Medulla oblongata (tissue), 1 donor: Measurements from ENCODE around the gene TTC33.
"Not testable (repeated sequence)": the region's sequence is repeated elsewhere in the genome, so short reads cannot be mapped to it uniquely, and the experiment has no call there.

ENCODE experiments used
- DNase-seq: peaks from one replicate; pipeline ENCODE4 v3.0.0-alpha.2; 2015; ENCODE audit errors: extremely low spot score

The TTC33 gene

DNA sequence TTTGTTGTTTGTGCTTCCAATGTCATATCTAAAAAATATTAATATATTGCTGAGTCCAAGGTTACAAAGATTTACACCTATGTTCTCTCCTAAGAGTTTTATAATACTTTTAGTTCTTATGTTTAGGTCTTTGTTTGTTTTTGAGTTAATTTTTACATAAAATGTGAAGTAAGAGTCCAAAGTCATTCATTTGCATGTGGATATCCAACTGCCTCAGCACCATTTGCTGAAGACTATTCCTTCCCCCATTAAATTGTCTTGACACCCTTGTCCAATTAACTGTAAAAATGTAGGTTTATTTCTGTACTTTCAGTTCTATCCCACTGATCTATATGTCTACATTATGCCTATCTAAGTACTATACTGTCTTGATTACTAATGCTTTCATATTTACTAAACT is 35.7 kb downstream of the TTC33 start:
- DNase-seq = no peak

DNA sequence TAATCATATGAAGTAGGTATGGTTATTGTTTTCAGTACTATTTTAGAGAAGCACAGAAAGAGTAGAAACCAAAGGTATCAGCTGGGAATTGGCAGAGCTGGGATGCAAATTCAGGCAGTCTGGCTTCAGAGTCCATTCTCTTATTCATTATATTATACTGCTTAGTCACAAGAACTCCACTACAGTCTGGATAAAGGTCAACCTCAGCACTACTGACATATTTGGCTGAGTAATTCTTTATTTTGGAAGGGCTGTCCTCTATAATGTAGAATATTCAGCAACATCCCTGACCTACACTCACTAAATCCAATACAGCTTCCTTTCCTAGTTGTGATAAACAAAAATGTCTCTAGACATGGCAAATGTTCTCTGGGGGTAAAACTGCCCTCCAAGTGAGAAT is 38.5 kb downstream of the TTC33 start:
- DNase-seq = no peak

DNA sequence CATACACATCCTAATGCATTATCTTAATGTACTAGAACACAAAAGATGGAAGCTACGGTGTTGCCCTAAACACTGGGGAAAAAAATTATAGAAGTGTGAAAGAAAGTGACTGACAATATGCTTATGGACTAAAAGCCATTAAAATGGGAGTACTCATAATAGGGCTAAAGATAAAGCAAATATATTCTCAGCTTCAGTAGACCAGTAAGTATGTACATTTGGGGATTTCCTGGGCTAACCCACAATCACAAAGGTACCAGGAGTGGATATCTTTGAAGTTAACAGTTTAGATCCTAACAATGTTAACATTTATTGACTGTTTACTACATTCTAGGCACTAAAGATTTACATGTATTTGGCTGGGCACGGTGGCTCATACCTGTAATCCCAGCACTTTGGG is 39.2 kb downstream of the TTC33 start:
- DNase-seq = no peak

DNA sequence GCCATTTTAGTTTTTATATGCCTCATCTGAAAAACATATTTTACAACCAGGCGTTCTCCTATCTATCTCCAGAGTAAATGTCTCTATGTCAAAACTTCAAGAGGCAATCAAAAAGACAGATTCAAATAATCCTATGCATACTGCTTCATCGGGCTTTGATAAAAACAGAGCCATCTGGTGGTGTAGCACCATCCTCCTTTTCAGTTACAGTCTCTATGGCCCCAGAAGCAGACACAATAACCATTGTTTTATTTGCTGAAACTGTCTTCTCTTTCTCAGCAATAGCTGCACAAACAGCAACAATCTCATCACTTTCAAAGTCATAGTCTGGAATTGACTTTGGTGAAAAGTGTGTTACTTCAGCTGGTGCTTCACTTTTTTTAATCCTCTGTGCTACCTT is 39.8 kb downstream of the TTC33 start:
- DNase-seq = peak; percentile 79

DNA sequence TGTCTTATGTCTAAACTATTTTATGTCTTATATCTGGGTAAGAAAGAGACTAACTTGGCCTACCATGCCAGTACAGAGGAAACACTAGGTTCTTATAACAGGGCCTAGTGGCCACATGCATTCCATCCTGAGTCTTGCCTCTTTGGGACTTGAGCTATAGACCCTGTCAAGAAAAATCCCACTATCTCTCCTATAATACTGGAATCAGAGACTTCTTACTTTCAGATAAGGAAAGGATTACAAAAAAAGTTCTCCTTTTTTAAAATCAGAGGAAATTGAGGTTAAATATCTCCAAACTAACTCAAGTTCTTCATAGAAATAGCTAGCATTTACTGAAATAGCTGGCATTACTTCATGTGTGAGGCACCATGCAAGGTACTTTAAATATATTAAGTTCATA is 41.8 kb downstream of the TTC33 start:
- DNase-seq = no peak

DNA sequence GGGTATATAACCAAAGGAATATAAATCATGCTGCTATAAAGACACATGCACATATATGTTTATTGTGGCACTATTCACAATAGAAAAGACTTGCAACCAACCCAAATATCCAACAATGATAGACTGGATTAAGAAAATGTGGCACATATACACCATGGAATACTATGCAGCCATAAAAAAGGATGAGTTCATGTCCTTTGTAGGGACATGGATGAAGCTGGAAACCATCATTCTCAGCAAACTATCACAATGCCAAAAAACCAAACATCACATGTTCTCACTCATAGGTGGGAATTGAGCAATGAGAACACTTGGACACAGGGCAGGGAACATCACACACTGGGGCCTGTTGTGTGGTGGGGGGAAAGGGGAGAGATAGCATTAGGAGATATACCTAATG is 45.2 kb downstream of the TTC33 start:
- not testable (repeated sequence) for DNase-seq

DNA sequence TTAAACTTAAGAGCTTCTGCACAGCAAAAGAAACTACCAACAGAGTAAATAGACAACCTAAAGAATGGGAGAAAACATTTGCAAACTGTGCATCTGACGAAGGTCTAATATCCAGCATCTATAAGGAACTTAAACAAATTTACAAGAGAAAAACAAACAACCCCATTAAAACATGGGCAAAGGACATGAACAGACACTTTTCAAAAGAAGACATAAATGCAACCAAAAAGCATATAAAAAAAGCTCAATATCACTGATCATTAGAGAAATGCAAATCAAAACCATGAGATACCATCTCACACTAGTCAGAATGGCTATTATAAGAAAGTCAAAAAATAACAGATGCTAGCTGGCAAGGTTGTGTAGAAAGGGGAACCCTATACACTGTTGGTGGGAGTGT is 50.3 kb downstream of the TTC33 start:
- not testable (repeated sequence) for DNase-seq

DNA sequence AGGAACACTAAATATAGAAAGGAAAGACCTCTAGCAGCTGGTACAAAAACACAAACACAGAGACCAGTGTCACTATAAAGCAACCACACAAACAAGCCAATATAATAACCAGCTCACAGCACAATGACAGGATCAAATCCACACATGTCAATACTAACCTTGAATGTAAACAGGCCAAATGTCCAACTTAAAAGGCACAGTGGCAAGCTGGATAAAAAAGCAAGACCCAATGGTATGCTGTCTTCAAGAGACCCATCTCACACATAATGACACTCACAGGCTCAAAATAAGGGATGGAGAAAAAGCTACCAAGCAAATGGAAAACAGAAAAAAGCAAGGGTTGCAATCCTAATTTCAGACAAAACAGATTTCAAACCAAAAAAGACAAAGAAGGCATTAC is 53.7 kb downstream of the TTC33 start:
- not testable (repeated sequence) for DNase-seq

DNA sequence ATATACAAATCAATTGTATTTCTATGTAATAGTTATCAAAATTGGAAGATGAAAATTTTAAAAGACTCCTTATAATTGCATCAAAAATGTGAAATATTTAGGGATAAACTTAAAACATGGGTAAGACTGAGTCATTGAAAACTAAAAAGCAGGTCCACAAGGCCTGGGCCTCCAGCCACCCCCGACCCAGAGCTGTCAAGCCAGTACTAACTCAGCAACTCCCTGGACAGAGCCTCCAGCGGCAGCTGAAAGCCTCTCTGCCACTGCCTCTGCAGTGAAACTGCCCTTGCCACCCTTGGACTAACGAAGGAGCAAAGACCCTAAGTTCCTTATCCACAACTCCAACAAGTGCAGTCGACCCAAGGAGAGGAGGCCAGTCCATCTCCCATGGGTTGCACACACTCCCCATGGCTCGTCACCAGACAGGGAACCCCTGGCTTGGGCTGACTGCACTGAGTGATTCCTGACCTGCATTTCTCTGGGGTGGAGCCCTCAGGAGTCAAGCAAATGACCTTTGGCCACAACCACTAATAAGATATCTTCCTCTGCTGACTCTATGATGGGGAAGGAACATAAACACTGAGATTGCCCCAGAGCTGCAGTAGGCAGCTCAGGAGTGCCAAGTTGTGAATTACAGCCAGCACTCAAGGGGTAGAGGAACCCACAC is 55.5 kb downstream of the TTC33 start:
- no peak for DNase-seq

DNA sequence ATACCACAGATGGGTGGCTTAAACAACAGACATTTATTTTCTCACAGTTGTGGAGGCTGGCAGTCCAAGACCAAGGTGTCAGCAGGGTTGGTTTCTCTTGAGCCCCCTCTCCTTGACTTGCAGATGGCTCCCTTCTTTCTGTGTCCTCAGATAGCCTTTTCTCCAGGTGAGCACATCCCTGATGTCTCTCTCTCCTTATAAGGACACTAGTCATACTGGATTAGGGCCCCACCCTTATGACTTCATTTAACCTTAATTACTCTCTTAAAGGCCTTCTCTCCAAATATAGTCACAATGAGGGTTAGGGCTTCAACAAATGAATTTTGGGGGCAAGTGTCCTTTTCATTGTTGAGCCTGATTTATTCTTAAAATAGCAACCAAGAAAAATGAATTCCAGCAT is 61.3 kb downstream of the TTC33 start:
- DNase-seq = no peak

DNA sequence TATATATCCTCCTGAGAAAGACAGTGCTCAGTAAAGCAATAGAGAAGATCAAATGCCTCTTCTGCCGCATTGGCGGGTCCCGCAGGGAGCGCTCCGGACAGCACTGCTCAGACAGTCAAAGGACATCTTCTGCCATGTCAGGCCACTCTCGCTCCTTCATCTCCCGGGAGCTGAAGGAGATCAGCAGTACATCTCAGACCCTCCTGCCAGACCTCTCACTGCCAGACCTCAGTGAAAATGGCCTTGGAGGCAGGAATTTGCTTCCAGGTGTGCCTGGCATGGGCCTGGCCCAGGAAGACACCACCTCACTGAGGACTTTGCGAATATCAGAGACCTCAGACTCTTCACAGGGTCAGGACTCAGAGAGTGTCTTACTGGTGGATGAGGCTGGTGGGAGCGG is 63.9 kb downstream of the TTC33 start:
- no peak for DNase-seq

DNA sequence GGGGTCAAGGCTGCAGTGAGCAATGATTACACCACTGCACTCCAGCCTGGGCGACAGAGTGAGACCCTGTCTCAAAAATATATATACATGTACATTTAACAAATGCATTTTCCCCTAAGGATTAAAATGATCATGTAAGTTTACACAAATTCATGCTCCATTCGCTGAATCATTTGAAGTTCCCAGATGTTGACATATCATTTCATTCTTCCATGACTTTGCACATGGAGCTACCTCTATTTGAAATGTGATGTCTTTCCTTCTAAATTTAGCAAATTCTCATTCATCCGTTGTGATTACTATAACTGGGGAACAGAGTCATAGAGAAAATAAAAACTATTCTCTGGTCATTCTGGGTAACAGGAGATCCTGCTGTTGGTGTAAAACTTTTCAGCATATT is 65.5 kb downstream of the TTC33 start:
- DNase-seq = no peak

DNA sequence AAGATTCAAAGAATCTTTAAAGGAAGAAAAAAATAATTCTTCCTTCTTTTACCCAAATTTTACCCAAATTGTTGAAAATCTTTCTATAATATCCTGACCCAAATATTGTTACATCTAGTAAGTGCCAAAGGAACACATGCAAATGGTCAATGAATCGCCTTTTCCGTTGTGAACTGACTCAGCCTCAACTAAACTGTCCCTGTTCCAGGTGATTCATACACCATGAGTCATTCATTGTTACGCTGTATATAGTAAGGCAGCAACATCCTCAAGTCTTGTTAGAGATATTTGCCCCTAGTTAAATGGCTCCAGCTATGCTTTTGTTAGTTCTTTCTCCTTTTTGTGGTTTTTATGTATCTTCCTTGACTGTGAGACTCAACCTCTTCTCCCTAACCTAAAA is 66.3 kb downstream of the TTC33 start:
- DNase-seq = no peak

DNA sequence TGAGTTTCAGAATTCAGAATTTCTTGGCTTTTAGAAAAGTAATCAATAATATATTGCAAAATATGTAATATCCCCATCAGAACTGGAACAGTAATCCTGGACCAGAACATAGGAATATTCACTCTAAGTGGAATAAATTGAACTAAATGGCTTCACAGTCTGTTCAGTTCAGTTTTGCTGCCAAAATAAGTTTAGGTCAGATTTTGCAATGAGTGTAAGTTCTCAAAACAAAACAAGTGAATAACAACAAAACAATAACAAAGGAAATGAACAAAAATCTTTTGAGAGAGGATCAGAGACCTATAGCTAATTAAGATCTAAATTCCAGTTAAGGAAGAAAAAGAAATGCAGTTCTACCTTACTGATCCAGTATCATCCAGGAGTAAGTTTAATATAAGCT is 66.8 kb downstream of the TTC33 start:
- no peak for DNase-seq

DNA sequence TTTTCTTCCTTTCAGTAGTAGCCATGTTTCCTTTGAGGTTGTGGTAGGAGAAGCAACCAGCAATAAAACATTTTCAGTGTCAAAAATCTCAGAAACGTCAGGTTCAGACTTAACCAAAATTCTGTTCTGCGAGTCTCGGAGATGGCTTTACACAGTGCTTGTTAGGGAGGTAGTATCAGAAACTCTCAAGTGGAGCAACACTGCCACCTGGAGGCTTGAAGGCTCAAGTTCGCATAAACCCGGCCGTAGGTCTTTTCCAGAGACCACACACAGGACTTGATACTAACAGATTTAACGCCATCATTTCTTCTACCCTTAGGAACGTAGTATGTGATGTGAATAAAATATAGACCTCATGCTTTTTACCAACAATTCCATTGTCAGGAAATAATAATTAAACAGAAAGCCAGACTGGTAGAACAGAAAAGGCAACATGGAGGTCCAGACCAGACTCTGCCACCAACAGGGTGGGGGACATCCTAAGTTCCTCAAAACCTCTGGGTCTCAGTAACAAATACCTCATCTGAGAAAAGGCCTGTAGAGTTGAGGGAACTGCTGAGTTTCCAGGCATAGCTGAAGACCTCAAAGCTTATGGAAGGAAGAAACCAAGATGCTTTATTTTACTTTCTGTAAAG is 67.5 kb downstream of the TTC33 start:
- peak; percentile 97 for DNase-seq

DNA sequence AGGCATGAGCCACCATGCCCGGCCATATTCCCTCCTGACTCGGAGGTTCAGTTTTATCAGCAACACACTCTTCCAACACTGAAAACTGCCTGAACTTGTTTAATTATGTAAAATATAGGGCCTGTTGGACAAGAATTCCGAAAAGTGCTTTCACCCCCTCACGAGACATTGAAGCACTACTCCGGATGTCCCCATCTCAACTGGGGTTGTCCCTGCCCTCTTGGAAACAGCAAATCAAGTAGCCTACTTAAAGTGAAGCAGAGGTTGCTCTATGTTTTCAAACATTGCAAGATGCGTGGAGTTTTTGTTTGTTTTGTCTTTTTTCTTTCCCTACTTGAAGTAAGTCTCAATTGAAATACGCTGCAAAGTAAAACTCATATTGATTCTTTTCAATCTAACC is 68.4 kb downstream of the TTC33 start:
- DNase-seq = no peak

DNA sequence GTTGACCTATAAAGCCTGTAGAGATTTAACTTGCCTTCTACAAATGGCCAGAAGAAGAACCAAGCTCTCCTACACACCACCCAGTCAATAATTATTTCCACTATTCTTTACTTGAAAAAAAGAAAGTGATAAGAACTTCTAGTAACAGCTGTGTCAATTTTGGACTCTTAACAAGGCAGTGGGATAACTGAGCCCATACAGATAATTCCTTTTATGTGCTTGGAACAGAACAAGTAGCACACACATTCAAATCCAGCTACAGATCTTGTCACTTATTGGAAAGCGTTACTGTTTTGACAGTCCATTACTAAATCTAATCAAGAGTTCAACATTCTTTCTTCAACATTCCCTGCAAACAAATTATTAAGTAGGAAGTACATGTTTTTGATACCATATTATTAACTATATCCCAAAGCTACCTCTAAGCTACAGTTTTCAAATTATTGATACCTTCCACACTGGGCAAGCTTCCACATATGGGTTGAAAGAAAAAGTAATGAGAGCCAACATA is 69.7 kb downstream of the TTC33 start:
- DNase-seq = no peak

DNA sequence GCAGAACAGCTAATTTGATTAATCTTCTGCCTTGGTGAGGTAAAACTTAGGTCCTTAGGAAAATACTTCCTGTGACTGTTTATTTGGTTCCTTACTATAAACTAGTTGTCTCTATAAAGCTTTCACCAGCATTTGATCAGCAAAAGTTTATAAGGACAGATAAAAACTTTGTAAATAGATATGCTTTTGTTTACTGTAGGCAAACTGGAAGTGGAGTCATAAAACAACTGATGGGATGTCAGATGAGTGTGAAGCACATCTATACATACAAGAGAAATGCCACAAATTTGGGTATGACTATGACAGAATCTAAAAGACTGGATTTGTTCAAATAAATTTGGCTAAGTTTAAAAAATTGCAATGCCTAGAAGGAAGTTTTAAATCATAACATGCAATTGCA is 70.6 kb downstream of the TTC33 start:
- no peak for DNase-seq

DNA sequence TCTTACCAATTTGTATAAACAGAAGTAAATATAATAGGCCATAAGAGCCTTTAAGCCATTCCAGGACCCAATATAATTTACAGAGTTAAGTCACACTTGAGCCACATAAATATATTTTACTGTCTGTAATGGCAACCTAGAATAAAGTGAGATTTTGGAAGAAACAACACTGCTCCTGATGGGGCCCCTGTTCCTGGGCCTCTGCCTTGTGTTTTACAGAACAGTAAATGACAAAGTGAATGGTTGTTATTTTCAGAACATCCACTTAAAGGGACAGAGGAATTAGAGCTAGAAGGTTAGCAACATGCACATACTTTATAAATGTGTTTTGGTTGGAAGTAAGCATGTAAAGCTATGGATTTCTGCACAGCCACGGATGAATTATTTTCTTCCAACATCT is 72.5 kb downstream of the TTC33 start:
- DNase-seq = peak; percentile 14

DNA sequence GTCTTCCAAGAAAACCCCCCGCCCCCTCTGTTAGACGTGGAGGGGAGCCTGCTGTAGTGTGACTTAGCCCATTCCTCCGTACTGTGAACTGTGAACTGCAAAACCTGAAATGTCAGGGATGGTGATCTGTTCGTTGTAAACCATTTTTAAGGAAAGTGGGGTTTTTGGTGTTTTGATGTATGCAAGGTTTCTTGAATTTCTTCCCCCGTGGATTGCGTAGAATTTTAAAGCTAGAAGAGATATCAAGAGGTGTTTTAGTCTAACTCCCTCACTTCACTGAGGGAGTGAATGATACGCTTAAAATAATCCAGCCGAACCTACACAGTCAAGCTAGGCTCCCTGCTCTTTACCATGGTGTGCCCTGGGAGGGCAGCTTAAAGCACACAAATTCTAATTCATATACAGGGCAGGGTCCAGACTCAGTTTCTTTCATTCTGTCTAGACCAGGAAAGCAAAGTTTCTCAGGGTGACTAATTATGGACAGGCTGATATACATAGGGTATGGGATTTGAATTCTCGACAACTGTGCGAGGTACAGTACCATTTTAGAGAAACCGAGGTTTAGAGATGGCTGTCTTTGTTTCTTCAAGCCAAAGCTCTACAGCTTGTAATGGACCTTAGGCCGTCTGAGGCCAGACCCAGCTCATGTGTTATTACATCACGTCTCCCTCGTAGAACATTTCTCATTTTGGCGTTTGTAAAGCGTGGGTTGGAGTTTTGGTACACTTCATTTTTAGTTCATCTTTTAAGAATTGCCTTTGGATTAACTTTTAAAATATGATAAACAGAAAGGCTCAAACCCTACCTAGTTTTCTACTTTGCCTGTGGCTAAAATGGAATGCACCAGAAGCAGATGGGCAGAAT is 73.4 kb downstream of the TTC33 start:
- DNase-seq = peak; percentile 39

DNA sequence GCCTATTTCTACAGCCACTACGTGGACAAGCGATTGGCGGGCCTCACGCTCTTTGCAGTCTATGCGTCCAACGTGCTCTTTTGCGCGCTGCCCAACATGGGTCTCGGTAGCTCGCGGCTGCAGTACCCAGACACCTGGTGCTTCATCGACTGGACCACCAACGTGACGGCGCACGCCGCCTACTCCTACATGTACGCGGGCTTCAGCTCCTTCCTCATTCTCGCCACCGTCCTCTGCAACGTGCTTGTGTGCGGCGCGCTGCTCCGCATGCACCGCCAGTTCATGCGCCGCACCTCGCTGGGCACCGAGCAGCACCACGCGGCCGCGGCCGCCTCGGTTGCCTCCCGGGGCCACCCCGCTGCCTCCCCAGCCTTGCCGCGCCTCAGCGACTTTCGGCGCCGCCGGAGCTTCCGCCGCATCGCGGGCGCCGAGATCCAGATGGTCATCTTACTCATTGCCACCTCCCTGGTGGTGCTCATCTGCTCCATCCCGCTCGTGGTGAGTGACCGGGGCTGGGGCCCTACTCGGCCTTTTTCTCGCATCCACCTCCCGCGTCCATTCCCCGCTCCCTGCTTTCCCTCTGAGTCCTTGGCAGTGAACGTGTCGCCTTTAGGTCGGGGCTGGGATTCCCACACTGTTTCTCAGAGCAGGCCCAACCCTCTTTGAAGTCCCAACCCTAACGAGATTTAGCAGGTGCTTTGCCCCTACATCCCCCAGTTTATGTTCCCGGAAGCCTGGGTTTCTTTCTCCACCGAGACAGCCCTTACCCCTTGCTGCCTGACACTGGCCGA is 74.2 kb downstream of the TTC33 start:
- peak; percentile 14 for DNase-seq
